Measurements from ENCODE around the gene CLCN6.

DNA sequence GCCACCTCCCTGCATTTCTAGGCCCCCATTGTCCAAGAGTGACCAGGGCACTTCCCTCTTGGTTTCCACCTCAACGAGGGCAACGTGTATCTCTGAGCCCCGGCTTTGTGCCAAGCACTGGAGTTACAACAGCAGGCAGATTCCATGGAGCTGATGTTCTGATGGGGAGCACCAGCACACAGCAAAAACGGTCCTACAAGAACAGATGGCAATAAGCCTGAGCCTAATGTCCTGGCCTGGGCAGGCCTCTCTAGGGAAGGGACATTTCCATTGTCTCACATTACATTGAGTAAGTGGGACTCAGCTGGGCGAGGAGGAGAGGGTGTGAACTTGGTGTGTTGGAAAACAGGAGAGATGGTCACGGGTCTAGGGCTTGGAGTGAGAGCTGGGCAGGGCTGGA is 79.9 kb downstream of the CLCN6 start:
- TF ChIP-seq POLR2A (IDR thresholded peaks at IDR 0.05) (no peak), POLR2AphosphoS5 (IDR thresholded peaks at IDR 0.05) (no peak)
